Activated naive CD4-positive, alpha-beta T cell treated with anti-CD3 and anti-CD28 coated beads for 36 hours (primary cell): Measurements from ENCODE around the gene TBC1D4. TPM values are rescaled to one million over a fixed set of nuclear protein-coding genes. Genes with fewer than 3 reads are reported as not detected.
A peak's percentile ranks its signal among the peaks of the same experiment; 100 is the strongest.
"Not testable (repeated sequence)": the region's sequence is repeated elsewhere in the genome, so short reads cannot be mapped to it uniquely, and the experiment has no call there.

Experiments used
- CTCF ChIA-PET: fragments of 350-600 bp; sonication (Branson Sonifier 250); formaldehyde crosslinking; loops from one replicate; lab custom pipeline; 2021; ENCODE audit warnings: antibody characterized with exemption; lab: Charles Lee
- DNase-seq: peaks from one replicate; pipeline ENCODE4 v3.0.0-alpha.2; 2020
- H3K27ac Mint-ChIP-seq: one replicate; pipeline ENCODE4 v1.8.0; 2021; ENCODE audit warnings: mild to moderate bottlenecking, mixed read lengths
- H3K27me3 Mint-ChIP-seq: one replicate; pipeline ENCODE4 v1.8.0; 2021; ENCODE audit warnings: low read depth, mixed read lengths
- H3K36me3 Mint-ChIP-seq: one replicate; pipeline ENCODE4 v1.8.0; 2021; ENCODE audit warnings: low read depth, mixed read lengths
- H3K4me1 Mint-ChIP-seq: one replicate; pipeline ENCODE4 v1.8.0; 2021; ENCODE audit warnings: low read depth, mixed read lengths
- H3K4me3 Mint-ChIP-seq: one replicate; pipeline ENCODE4 v1.8.0; 2021; ENCODE audit warnings: mild to moderate bottlenecking, moderate library complexity, mixed read lengths
- H3K9me3 Mint-ChIP-seq: one replicate; pipeline ENCODE4 v1.8.0; 2021; ENCODE audit warnings: mixed read lengths
- intact Hi-C: fragments of 100-400 bp; cut with micrococcal nuclease; formaldehyde crosslinking; loops from one replicate; pipeline ENCODE4 v1.15.1; 2023
- total RNA-seq, 2 experiments: library from RNA; stranded (reverse); gene quantifications; one replicate each; pipeline ENCODE4 v1.2.3, GENCODE V29; 2021

TBC1D4 gene
- total RNA-seq, 2 experiments from 2014 or later, result 13.4 to 19.7 TPM

DNA sequence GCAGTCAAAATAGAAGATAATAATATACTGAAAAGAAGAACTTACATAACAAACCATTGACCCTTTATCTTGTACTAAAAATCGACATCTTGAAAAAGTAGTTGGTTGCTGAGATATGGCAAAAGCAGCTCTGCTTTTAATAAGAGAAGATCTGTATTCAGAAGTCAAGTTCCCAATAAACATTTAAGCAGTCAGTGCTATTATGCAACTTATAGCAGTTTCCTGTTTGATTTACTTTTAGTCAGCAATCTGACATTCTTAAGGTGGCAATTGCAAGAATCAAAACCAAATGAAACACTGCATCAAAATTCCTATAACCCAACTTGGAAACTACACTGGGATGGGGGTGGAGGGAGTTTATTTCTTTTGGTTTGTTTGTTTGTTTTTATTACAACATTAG is 165.5 kb downstream of the TBC1D4 start:
- DNase-seq, result no peak
- Mint-ChIP-seq H3K4me1 (peaks cover 57% of the 10 kb centered on the region), H3K36me3 (peaks cover 7% of the 10 kb centered on the region), H3K9me3 (no peaks in the 10 kb centered on the region), H3K27ac (no peak overlapping the region), H3K27me3 (no peaks in the 10 kb centered on the region), H3K4me3 (no peak overlapping the region)
- CTCF ChIA-PET, result interaction anchor here (1.0 to 1.9 kb wide), 2 partner anchors 11 to 41 kb away, joined by 4 to 6 read pairs; no protein-coding TSS in a partner anchor
- intact Hi-C loops, result no loop called here

DNA sequence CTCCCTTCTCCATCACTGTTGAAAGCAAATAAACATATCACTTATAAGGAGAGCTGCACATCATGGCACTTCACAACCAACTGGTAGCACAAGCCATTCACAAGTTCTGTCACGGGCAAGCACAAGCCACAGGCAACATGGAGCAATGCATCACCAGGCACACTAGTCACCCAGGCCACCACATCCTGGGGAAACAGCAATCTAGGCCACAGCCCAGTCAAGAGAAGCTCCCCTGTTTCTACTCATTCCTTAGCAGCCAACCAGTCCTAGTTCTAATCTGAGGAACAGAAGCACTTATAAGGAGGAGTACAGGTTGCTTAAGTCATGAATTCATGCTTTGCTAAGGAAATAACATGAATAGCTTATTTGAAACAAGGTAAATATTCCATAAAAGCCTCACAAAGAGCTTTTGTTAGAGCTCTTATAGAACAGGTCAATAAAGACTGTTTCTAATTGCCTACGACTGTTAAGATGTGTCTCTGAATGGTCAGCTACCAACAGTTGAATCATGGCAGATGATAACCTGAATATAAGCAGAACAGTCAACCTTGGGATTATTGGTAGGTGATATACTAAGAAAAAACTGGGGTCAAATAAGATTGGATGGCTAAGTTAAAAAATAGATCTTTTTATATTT is 169.0 kb downstream of the TBC1D4 start:
- no peak overlapping the region for H3K4me3 Mint-ChIP-seq
- H3K27me3 Mint-ChIP-seq, result no peaks in the 10 kb centered on the region
- CTCF ChIA-PET, result interaction anchor here (1.4 to 1.7 kb wide), 2 partner anchors 13 to 45 kb away, joined by 3 to 5 read pairs; no protein-coding TSS in a partner anchor
- intact Hi-C loops, result no loop called here
- H3K9me3 Mint-ChIP-seq, result no peaks in the 10 kb centered on the region
- peaks cover 57% of the 10 kb centered on the region for H3K4me1 Mint-ChIP-seq
- DNase-seq, result peak; percentile 72
- peaks cover 21% of the 10 kb centered on the region for H3K36me3 Mint-ChIP-seq
- H3K27ac Mint-ChIP-seq, result peak overlapping the region; percentile 5

- H3K4me1 Mint-ChIP-seq, result peaks cover 47% of the 10 kb centered on the region
- no peaks in the 10 kb centered on the region for H3K27me3 Mint-ChIP-seq
- peaks cover 36% of the 10 kb centered on the region for H3K36me3 Mint-ChIP-seq
- intact Hi-C loops, result loop anchor here (5.0 kb wide), 1 partner anchor 452 kb away; no protein-coding TSS in a partner anchor
- H3K9me3 Mint-ChIP-seq, result no peaks in the 10 kb centered on the region
- H3K27ac Mint-ChIP-seq, result peak overlapping the region; percentile 34
- no peak overlapping the region for H3K4me3 Mint-ChIP-seq
- CTCF ChIA-PET, result interaction anchor here (1.6 kb wide), 1 partner anchor 17 kb away, joined by 7 read pairs; no protein-coding TSS in a partner anchor
- DNase-seq, result no peak
Measured at GRCh38 chr13:75309981-75310580, 171.9 kb downstream of the TBC1D4 start.

DNA sequence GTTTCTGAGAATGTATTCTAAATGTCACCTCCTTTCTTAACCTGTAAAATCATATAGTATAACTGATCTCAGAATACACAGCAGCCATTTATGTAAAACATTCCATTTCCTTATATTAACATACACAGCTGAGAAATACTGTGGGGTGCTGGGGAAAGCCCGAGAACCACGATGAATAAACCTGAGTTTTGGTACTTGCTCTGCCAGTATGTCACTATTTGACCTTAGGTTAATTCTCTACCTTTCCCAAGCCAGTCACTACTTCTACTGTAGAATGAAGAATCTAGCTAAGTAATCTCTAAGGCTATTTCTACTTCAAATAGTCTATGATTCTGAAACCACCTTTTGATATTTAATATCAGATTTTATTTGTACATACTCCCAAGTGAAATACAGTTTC is 173.7 kb downstream of the TBC1D4 start:
- intact Hi-C loops, result loop anchor here (1.0 to 5.0 kb wide), 4 partner anchors 10 to 454 kb away; no protein-coding TSS in a partner anchor
- H3K27ac Mint-ChIP-seq, result peak overlapping the region; percentile 70
- no peaks in the 10 kb centered on the region for H3K27me3 Mint-ChIP-seq
- peak; percentile 83 for DNase-seq
- peaks cover 50% of the 10 kb centered on the region for H3K36me3 Mint-ChIP-seq
- H3K4me3 Mint-ChIP-seq, result no peak overlapping the region
- CTCF ChIA-PET, result interaction anchor here (0.5 to 3.0 kb wide), 2 partner anchors 18 to 854 kb away, joined by 3 to 11 read pairs; no protein-coding TSS in a partner anchor
- no peaks in the 10 kb centered on the region for H3K9me3 Mint-ChIP-seq
- H3K4me1 Mint-ChIP-seq, result peaks cover 45% of the 10 kb centered on the region

DNA sequence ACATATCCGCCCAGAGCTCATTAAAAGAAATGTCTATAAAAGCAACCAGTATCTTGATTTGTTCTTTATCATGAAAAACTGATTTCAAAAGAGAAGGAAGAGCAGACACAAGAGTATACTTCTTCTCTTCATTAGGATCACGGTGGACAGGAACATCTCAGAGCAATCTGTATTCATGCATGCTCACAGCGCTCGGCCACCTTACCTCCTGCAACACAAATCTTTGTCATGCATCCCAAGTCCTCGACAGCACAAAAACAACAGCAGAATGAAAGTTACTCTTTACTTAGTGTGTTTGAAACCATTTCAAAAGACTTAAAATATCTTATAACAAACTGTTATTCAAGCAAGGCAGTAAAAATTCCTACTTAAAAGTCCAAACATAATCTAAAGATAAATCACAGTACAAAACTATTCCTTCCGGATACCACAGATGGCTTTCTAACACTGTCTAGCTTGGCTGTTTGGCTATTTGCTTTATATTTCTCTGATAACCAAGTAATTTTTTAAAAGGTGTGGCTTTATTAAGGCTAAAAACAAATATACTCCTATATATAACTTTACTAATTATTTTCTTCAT is 174.5 kb downstream of the TBC1D4 start:
- intact Hi-C loops, result loop anchor here (5.0 kb wide), 1 partner anchor 455 kb away; no protein-coding TSS in a partner anchor
- Mint-ChIP-seq H3K27ac (peak overlapping the region; percentile 70), H3K4me3 (no peak overlapping the region), H3K36me3 (peaks cover 46% of the 10 kb centered on the region), H3K4me1 (peaks cover 37% of the 10 kb centered on the region), H3K9me3 (no peaks in the 10 kb centered on the region), H3K27me3 (no peaks in the 10 kb centered on the region)
- DNase-seq, result no peak
- CTCF ChIA-PET, result interaction anchor here (3.0 kb wide), 1 partner anchor 19 kb away, joined by 11 read pairs; no protein-coding TSS in a partner anchor

DNA sequence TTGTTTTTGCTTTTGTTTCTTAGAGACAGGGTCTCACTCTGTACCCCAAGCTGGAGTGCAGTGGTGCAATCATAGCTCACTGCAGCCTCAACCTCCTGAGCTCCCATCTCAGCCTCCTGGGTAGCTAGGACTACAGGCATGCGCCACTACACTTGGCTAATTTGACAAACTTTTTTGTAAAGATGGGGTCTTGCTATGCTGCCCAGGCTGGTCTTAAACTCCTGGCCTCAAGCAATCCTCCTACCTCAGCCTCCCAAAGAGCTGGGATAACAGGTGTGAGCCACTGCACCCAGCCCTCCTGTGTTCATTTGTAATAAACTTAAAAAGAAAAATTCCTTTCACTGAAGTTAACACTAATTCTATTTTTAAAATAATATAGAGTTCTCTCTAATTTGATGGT is 175.0 kb downstream of the TBC1D4 start:
- H3K27me3 Mint-ChIP-seq, H3K9me3 Mint-ChIP-seq, H3K4me3 Mint-ChIP-seq, DNase-seq, H3K27ac Mint-ChIP-seq: not testable (repeated sequence)
- H3K36me3 Mint-ChIP-seq, result peaks cover 46% of the 10 kb centered on the region
- intact Hi-C loops, result loop anchor here (5.0 kb wide), 1 partner anchor 455 kb away; no protein-coding TSS in a partner anchor
- peaks cover 35% of the 10 kb centered on the region for H3K4me1 Mint-ChIP-seq
- CTCF ChIA-PET, result interaction anchor here (3.0 kb wide), 1 partner anchor 19 kb away, joined by 11 read pairs; no protein-coding TSS in a partner anchor

DNA sequence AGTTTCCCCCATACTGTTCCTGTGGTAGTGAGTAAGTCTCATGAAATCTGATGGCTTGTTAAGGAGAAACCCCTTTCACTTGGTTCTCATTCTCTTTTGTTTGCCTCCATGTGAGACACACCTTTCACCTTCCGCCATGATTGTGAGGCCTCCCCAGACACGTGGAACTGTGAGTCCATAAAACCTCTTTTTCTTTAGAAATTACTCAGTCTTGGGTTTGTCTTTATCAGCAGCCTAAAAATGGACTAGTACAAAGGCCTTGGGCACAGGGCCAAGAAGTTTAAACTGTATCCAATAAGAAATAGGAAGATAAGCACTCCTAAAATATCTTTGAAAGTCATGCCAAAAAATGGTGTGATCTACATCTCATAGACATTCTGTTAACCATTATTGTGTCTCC is 176.9 kb downstream of the TBC1D4 start:
- Mint-ChIP-seq H3K4me3 (no peak overlapping the region), H3K36me3 (peaks cover 33% of the 10 kb centered on the region), H3K9me3 (no peaks in the 10 kb centered on the region), H3K27ac (peak overlapping the region; percentile 19), H3K27me3 (no peaks in the 10 kb centered on the region), H3K4me1 (peaks cover 28% of the 10 kb centered on the region)
- intact Hi-C loops, result loop anchor here (5.0 kb wide), 1 partner anchor 457 kb away; no protein-coding TSS in a partner anchor
- DNase-seq, result no peak
- CTCF ChIA-PET, result no interaction called here

DNA sequence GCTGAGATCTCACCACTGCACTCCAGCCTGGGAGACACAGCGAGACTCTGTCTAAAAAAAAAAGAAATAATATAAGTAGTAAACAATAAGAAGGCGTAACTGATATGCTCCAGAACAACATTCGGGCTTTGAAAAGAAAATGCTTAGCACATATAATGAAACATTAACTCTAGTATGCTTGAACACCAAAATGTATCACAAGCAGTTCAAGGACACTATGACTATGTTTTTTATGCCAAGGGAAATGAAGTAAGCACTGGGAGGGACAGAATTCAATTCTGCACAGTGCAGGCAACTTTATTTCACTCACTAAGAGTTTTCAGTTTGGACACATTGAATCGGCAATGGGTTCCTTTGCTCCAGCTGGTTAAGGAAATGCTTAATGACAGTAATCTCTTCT is 178.7 kb downstream of the TBC1D4 start:
- Mint-ChIP-seq H3K4me1 (peaks cover 20% of the 10 kb centered on the region), H3K4me3 (no peak overlapping the region), H3K27ac (no peak overlapping the region), H3K27me3 (no peaks in the 10 kb centered on the region), H3K36me3 (peaks cover 33% of the 10 kb centered on the region), H3K9me3 (no peaks in the 10 kb centered on the region)
- DNase-seq, result no peak
- intact Hi-C loops, result no loop called here
- CTCF ChIA-PET, result interaction anchor here (0.6 kb wide), 1 partner anchor 206 kb away, joined by 3 read pairs; no protein-coding TSS in a partner anchor

DNA sequence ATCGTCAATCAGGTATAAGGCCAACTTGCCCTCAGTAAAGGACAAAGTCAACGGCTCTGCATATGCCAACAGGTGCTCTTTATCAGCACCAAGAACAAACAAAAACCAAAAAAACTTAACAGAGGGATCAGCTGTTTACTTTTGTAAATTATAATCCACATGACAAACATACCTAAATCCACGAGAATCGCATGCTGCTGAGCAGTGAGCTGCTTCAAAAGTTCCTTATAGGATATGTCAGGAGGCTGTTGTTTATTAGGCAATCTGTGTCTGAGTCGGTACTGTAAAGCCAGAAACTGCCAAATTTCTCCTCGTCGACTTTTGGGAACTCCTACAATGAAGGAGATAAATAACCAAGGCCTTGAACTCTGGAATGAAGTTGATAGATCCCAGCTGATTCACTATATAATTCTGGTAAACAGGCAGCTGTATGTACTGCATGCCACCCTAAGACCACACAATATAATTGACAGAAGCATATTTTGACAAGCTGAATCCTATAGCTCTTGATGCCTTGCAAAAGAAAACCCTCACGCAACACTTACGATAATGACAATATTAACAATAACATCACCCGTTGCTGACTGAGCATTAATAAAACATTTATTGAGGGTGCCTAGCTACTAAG is 179.8 kb downstream of the TBC1D4 start:
- peaks cover 12% of the 10 kb centered on the region for H3K4me1 Mint-ChIP-seq
- H3K4me3 Mint-ChIP-seq, result no peak overlapping the region
- CTCF ChIA-PET, result no interaction called here
- H3K36me3 Mint-ChIP-seq, result peaks cover 33% of the 10 kb centered on the region
- H3K27me3 Mint-ChIP-seq, result no peaks in the 10 kb centered on the region
- no peaks in the 10 kb centered on the region for H3K9me3 Mint-ChIP-seq
- H3K27ac Mint-ChIP-seq, result no peak overlapping the region
- no peak for DNase-seq
- intact Hi-C loops, result no loop called here

DNA sequence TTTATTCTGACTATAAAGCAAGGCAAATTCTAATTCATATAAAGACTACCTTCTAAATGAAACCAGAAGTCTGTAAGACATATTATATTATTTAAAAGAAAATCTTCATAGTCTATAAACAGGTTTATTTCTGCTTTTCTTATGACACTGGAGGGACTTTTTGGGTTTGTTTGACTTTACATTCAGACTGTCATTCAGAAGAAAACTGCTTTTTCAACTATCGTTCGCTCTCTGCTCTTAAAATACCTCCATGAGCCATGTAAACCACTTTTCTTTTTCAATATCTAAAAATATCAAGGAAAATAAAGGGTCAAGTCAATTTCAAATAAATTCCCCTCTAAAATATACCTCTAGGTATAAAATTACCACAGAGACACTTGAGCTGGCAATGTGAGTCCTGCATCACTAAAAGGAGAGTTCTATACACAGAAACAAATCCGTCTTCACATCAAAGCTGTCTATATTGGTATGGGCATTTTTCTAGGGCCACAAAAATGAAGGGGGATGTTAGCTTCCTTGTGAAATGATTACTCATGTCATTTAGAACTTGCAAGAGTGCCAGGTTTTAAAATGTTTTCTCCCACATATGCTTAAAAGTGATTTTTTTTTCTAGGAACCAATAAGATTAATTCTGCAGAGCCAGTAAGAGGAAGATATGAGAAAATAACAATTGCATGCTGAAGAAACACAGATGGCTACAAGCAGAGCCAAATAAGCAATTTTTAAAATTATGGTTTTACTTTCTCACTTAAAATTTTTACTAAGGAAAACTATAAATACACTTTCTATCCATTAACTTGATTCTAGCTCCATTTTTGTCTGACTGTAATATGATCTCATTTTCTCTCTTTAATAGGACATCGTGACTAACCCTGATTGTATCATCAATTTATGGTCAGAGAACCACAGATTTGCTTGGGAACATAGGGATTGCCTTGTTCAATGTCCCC is 181.8 kb downstream of the TBC1D4 start:
- no peak for DNase-seq
- Mint-ChIP-seq H3K9me3 (no peaks in the 10 kb centered on the region), H3K4me3 (no peak overlapping the region), H3K27ac (no peak overlapping the region), H3K4me1 (peaks cover 18% of the 10 kb centered on the region), H3K36me3 (peaks cover 29% of the 10 kb centered on the region), H3K27me3 (no peaks in the 10 kb centered on the region)
- CTCF ChIA-PET, result interaction anchor here (0.6 to 1.1 kb wide), 4 partner anchors 12 to 183 kb away, joined by 3 to 4 read pairs (median 3); no protein-coding TSS in a partner anchor
- intact Hi-C loops, result no loop called here

DNA sequence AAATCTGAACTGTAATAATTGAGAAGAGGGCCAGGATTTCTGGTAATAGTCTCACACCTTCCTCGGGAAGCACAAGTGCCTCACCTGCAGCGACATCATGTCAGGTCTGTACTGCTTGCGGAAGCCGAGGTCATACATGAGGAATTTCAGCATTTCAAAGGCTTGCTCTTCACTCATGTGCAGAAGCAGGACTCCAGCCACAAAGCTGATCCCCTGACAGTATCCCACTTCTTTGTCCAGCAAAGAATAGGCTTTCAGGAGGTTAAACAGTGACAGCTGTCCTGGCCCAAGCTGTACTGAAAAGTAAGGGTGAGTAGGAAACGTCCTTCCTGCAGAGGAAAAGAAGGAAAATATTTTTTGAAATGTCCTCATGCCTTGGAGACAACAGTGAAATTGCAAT is 182.7 kb downstream of the TBC1D4 start:
- no peak overlapping the region for H3K27ac Mint-ChIP-seq
- H3K4me1 Mint-ChIP-seq, result peaks cover 20% of the 10 kb centered on the region

More for the DNA sequence above, 182.7 kb downstream of the TBC1D4 start:
- no peak overlapping the region for H3K4me3 Mint-ChIP-seq
- no peaks in the 10 kb centered on the region for H3K27me3 Mint-ChIP-seq
- CTCF ChIA-PET, result no interaction called here
- peaks cover 25% of the 10 kb centered on the region for H3K36me3 Mint-ChIP-seq
- DNase-seq, result no peak
- intact Hi-C loops, result no loop called here
- H3K9me3 Mint-ChIP-seq, result no peaks in the 10 kb centered on the region
